ENCODE measurements around the gene ZNF19.

DNA sequence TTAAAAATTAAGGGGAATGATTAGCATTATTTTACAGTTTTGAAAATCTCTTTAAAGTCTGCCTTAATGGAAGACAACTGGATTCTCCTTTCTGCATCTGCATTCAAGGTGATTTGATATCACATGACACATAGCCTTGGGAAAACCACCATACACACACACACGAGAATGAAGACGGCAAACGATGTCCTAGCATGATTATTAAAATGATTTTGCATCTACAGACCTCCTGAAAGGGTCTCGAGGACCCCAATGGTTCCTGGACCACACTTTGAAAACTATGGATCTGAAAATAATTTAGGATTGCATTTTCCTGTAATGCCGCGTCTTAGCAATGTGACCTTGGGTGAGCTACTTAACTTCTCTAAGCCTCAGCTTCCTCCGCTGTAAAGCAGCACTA is 25.4 kb upstream of the ZNF19 start:
- TF ChIP-seq EZH2 (IDR thresholded peaks at IDR 0.05; ENCODE audit: borderline replicate concordance, low read depth, low read length, severe bottlenecking) (no peak), MYC (IDR thresholded peaks at IDR 0.05; ENCODE audit: low read depth, low read length) (no peak), POLR2A (IDR thresholded peaks at IDR 0.05; ENCODE audit: low read depth, low read length) (no peak), POLR2AphosphoS5 (IDR thresholded peaks at IDR 0.05; ENCODE audit: insufficient read depth, low read depth, low read length) (no peak), FOS (IDR thresholded peaks at IDR 0.05; ENCODE audit: borderline replicate concordance, insufficient read depth, low read length) (no peak)
- TF ChIP-seq, protein P1, sequence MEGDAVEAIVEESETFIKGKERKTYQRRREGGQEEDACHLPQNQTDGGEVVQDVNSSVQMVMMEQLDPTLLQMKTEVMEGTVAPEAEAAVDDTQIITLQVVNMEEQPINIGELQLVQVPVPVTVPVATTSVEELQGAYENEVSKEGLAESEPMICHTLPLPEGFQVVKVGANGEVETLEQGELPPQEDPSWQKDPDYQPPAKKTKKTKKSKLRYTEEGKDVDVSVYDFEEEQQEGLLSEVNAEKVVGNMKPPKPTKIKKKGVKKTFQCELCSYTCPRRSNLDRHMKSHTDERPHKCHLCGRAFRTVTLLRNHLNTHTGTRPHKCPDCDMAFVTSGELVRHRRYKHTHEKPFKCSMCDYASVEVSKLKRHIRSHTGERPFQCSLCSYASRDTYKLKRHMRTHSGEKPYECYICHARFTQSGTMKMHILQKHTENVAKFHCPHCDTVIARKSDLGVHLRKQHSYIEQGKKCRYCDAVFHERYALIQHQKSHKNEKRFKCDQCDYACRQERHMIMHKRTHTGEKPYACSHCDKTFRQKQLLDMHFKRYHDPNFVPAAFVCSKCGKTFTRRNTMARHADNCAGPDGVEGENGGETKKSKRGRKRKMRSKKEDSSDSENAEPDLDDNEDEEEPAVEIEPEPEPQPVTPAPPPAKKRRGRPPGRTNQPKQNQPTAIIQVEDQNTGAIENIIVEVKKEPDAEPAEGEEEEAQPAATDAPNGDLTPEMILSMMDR (IDR thresholded peaks at IDR 0.05; ENCODE audit: extremely low read depth in 1 of 2, insufficient read depth in 1 of 2, low read depth in 1 of 2, low read length in 2 of 2), result no peak
- TF ChIP-seq, protein P2, sequence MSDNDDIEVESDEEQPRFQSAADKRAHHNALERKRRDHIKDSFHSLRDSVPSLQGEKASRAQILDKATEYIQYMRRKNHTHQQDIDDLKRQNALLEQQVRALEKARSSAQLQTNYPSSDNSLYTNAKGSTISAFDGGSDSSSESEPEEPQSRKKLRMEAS (IDR thresholded peaks at IDR 0.05; ENCODE audit: insufficient read depth, insufficient read length), result no peak

All from endothelial cell of umbilical vein (primary cell).